Left hindlimb (tissue), 1 donor: Measurements from ENCODE around the gene CKMT1B.
"Not testable (repeated sequence)": the region's sequence is repeated elsewhere in the genome, so short reads cannot be mapped to it uniquely, and the experiment has no call there.

Experiments
- DNase-seq: peaks from one replicate; pipeline ENCODE4 v3.0.0-alpha.2; 2018

The CKMT1B gene

DNA sequence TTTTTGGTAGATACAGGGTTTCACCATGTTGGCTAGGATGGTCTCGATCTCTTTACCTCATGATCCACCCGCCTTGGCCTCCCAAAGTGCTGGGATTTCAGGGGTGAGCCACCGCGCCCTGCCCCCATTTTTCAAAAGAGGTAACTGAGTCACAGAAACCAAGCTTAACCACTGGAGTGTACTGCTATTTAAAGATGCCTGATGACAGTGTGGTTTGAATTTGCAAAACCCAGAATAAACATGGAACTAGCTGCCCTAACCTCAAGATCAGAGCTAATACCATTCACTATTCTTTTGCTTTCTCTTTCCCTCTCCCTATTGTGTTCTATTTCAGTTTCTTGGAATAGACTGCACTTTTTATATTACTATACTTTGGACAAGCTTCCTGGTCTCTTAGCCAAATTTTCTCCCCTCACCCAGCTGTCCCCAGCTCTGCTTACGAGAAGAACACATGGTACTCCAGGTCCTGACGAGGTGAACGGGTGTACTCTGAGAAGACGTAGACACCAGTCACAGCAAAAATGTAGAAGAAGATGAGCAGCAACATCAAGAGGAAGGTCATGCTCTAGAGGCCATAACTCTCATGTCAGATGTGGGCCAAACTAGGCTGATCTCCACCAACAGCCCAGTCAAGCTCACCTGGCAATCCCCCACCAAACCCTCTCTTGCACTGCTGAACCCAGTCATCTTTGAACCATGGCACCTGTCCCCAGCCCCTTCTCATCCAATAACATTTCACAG is 44.8 kb downstream of the CKMT1B start:
- not testable (repeated sequence) for DNase-seq
